ENCODE results near the gene BRAP.

The BRAP gene

GRCh38 chr12:111715279-111715678 lies 29.5 kb upstream of the BRAP start:
- no peak for TF ChIP-seq CTCF (conservative IDR thresholded peaks at IDR 0.05)
- H3K27ac ChIP-seq: peak overlapping the region; percentile 44; the same call in 1 of the 2 replicates

GRCh38 chr12:111706145-111706544 lies 20.4 kb upstream of the BRAP start:
- no peak for TF ChIP-seq CTCF (conservative IDR thresholded peaks at IDR 0.05)
- H3K27ac ChIP-seq: no peak overlapping the region

- no peak overlapping the region for H3K27ac ChIP-seq
- no peak for TF ChIP-seq CTCF (conservative IDR thresholded peaks at IDR 0.05)
Measured at GRCh38 chr12:111705672-111706071, 19.9 kb upstream of the BRAP start.

GRCh38 chr12:111699962-111700361 lies 14.2 kb upstream of the BRAP start:
- no peak overlapping the region for H3K27ac ChIP-seq
- TF ChIP-seq CTCF (conservative IDR thresholded peaks at IDR 0.05): no peak

- no peak for TF ChIP-seq CTCF (conservative IDR thresholded peaks at IDR 0.05)
- H3K27ac ChIP-seq: no peak overlapping the region
Measured at GRCh38 chr12:111693818-111694217, 8.1 kb upstream of the BRAP start.

- TF ChIP-seq CTCF (conservative IDR thresholded peaks at IDR 0.05): peak; percentile 53
- no peak overlapping the region for H3K27ac ChIP-seq
Measured at GRCh38 chr12:111692575-111693210, 6.9 kb upstream of the BRAP start.

GRCh38 chr12:111691262-111691661 lies 5.5 kb upstream of the BRAP start:
- no peak overlapping the region for H3K27ac ChIP-seq
- no peak for TF ChIP-seq CTCF (conservative IDR thresholded peaks at IDR 0.05)
